Activated T-helper 9 cell treated with anti-CD3 and anti-CD28 coated beads, Interleukin-2, amount 50 U/mL, for 16 hours (primary cell): Measurements from ENCODE around the gene VPS13C.

Experiments
- DNase-seq: peaks from one replicate; pipeline ENCODE4 v3.0.0-alpha.2; 2020; ENCODE audit warnings: low read depth

The VPS13C gene

GRCh38 chr15:62060113-62060895 is at the start of gene VPS13C:
VPS13C (minus strand) TSS chr15:62060447; CDS start chr15:62060374, 73 bp downstream.
- peak; percentile 88 for DNase-seq

GRCh38 chr15:62109437-62109836 is 49.2 kb upstream of the VPS13C start:
- no peak for DNase-seq

GRCh38 chr15:62108411-62108810 is 48.2 kb upstream of the VPS13C start:
- no peak for DNase-seq

GRCh38 chr15:62107571-62108121 is 47.4 kb upstream of the VPS13C start:
- no peak for DNase-seq

GRCh38 chr15:62106096-62106495 is 45.8 kb upstream of the VPS13C start:
- no peak for DNase-seq

- no peak for DNase-seq
Measured at GRCh38 chr15:62105266-62105665, 45.0 kb upstream of the VPS13C start.

GRCh38 chr15:62104846-62105245 is 44.6 kb upstream of the VPS13C start:
- DNase-seq, result no peak

GRCh38 chr15:62104401-62104800 is 44.2 kb upstream of the VPS13C start:
- DNase-seq, result no peak

- no peak for DNase-seq
Measured at GRCh38 chr15:62103431-62103830, 43.2 kb upstream of the VPS13C start.

- DNase-seq, result no peak
Measured at GRCh38 chr15:62099094-62099601, 38.9 kb upstream of the VPS13C start.

- DNase-seq, result no peak
Measured at GRCh38 chr15:62094388-62094787, 34.1 kb upstream of the VPS13C start.

GRCh38 chr15:62093809-62094208 is 33.6 kb upstream of the VPS13C start:
- no peak for DNase-seq

GRCh38 chr15:62090988-62091387 is 30.7 kb upstream of the VPS13C start:
- DNase-seq, result no peak

- no peak for DNase-seq
Measured at GRCh38 chr15:62089616-62090015, 29.4 kb upstream of the VPS13C start.

GRCh38 chr15:62088353-62088693 is 28.1 kb upstream of the VPS13C start:
- DNase-seq, result no peak

- no peak for DNase-seq
Measured at GRCh38 chr15:62087671-62088352, 27.6 kb upstream of the VPS13C start.

GRCh38 chr15:62085740-62086139 is 25.5 kb upstream of the VPS13C start:
- no peak for DNase-seq

- DNase-seq, result no peak
Measured at GRCh38 chr15:62083194-62084154, 23.2 kb upstream of the VPS13C start.

GRCh38 chr15:62079594-62079993 is 19.3 kb upstream of the VPS13C start:
- no peak for DNase-seq

GRCh38 chr15:62075595-62076277 is 15.5 kb upstream of the VPS13C start:
- no peak for DNase-seq

GRCh38 chr15:62071711-62072308 is 11.6 kb upstream of the VPS13C start:
- no peak for DNase-seq
